Stimulated activated CD4-positive, alpha-beta T cell treated with anti-CD3 and anti-CD28 coated beads, Interleukin-1b, Interleukin-23, amount 100 ng/mL, for 4 hours (primary cell): ENCODE results near the gene ROBO2.

Source experiments
- DNase-seq, 2 donors: peaks; one replicate each; pipeline ENCODE4 v3.0.0-alpha.2; 2020; ENCODE audit warnings: low read depth in 2 of 2

The ROBO2 gene

DNA sequence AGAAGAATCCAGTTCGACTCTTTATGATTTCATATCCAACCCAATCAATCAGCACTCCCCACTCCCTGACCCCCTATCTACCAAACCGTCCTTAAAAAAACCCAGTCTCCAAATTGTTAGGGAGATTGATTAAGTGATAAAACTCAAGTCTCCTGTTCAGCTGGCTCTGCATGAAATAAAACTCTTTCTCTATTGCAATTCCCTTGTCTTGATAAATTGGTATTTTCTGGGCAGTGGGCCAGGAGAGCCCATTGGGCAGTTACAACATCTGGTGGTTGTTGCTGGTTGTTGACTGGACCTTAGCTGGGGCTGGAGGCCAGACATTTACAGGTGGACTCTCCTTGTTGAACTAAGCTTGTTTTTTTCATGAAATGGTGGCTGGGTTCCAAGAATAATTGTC lies 642.3 kb downstream of the ROBO2 start:
- no peak for DNase-seq

DNA sequence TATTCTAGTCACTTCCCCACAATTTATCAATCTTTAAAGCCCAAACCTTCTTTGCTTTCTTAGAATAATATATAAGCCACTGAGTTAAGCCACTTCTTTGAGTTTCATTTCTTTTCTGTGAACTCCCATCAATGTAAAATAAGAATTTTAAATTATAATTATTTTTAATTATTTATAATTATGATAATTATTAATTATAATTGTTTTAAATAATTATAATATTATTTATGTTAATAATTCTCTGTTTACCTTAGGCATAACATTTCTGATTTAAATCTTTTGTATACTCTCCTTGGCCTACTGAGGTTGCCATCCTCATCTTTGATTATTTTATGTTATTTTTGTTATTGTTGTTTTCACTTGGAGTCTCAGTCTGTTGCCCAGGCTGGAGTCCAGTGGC lies 644.2 kb downstream of the ROBO2 start:
- no peak for DNase-seq

DNA sequence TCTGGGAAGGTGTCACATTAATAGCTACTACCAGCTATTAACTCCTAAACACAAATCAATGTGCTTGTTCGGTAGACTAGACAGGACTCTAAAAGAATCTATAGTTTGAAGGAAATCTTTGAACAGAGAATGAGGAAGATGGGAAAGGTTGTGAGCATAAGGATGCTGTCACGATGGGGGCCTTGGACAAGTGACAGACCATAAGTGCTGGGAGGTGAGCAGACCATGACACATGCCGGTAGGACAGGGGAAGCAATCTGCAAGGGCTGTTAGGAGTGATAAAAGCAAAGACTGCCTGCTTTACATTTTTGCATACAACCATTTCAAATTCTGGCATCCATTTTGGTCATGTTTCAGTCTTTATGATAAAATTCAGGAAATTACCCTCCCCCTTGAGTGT lies 645.8 kb downstream of the ROBO2 start:
- no peak for DNase-seq

DNA sequence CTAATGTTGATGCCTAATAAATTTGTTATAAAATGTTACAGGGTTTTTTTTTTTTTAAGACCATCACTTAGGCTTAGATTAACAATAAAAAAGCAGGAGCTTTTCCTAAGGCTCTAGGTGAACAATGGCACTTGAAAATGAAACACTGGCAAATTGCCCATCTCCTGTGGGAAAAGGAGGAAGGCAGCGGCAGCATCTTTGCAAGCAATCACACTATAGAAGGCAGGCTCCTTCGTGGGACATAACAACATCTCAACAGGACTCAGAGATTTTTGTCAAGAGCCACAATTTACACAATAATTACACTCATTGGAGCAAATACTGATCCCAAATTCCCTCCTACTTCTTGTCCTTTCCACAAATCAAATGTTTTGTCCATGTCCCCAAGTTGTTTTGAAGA lies 646.7 kb downstream of the ROBO2 start:
- DNase-seq, result no peak

DNA sequence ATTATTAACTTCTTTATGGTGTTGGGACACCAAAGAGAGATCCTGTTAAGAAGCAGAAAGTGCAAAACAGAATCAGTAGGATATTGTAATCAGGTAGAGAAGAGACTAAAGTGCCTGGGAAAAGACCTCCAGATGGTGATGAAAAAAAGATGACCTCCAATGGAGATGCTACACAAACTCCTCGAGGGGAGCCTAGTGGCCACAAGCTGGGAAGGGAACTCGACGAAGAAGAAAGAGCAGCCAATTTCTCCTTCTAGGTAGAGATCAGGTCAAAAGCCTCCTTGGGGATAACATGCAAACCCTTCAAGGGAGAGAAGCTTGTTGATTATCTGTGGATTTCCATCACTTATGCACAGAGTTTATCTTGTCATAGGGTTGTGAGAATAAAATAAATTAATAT lies 647.6 kb downstream of the ROBO2 start:
- DNase-seq, result no peak

DNA sequence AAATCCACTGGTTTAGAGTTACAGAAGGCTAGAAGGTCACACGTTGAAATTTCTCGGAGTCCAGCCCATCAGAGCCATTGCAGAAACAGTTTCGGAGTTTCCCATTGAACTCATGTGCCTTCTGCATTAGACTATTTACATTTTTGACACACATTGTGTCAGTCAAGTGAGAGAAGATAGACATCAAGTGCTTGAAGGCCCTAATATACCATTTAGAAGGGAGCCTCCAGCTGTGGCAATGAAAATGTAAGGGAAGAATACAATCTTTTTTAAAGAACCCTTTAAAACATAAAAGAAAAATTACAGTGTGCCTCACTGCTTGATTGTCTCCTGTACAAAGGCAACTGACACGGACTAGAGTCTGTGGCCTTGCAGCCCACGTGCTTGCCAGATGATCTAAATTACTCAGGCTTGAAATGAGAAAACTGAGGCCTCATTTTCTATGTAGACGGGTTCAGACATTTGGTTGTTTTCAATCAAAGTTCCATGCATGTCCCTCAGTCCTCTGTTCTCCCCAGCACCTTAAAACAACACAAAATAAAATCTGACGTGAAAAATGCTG lies 650.5 kb downstream of the ROBO2 start:
- no peak for DNase-seq

DNA sequence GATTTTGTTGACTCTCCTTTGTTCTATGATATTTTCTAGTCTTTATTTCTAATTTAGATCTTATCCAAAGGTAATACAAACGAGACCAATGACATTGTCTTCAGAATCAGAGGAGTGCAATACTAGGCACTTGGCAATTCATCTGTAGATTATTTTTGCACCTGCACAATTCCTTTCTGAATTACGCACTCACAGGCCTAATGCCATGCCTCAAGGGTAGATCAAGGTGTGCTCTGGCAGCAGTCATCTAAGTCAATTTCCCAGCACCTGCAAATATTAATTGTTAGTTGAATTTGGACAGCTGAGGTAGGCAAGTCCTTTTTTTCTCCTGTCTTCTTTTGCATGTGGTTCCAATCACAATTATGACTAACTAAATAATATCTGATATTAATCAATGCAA lies 653.2 kb downstream of the ROBO2 start:
- no peak for DNase-seq

DNA sequence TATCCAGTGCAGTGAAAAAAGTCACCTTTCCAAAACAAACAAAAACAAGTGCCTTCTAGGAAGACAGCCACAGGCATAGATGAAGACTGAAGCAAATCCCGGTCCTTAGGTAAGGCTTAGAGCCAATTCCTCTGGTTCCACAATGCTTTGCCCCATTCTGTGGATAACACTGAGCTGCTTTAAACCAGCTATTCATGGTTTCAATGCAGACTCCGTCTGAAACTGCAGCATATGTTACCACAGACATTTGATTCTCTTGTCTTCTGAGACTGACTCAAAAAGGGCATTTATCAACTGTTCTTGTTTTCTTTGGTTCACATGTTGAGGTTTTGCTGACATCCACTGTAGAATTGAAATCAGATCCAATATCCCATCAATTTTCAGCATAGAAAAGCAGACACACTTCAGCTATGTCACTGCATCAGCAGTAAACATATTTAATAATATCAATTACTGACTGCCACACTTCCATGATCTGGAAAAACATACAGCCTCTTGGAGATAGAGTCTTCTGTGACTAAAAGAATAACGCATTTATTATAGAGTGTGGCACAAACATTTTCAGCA lies 659.3 kb downstream of the ROBO2 start:
- DNase-seq, result no peak
